ENCODE data around the gene FAM193A.
"Not testable (repeated sequence)": the region's sequence is repeated elsewhere in the genome, so short reads cannot be mapped to it uniquely, and the experiment has no call there.

The FAM193A gene

DNA sequence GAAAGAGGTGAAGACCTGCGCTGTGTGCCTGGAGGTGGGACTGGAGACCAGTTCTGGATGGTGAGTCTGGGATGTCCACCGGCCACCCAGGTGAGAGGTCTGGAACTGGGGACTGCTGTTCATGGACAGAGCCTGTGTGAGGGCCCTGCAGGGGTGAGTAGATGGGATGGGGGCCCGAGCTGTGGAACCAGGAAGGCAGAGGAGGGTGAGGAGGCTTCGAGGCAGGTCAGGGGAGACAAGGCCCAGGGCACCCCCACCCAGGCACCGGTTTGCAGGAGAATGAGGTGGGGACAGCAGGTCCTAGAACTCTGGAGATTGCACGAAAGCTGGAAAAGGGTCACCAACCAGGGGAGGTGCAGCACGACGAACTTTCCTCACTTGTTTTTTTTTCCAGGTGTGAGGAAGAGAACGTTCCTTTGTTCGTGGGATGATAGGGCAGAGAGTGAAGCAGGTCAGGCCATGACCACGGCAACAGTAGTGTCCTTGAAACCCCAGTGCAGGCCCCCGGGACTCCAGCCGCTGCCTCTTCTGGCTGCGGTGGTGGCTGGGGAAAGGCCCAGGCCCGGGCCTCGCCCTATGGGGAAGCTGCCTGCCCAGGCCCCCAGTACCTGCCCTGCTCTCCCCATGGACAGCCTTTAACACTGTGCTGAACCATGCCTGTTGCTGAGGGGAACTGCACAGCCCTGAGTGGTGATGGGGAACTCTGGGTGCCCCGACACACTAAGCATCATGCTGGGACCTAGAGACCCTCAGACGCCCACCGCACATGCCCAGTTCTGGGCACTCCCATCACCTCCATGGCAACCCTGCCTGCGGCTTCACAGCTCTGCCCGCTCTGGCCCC, 196.8 kb downstream of the FAM193A start:
- no peak for DNase-seq

GRCh38 chr4:2733844-2734574, 197.6 kb downstream of the FAM193A start:
- no peak for DNase-seq

DNA sequence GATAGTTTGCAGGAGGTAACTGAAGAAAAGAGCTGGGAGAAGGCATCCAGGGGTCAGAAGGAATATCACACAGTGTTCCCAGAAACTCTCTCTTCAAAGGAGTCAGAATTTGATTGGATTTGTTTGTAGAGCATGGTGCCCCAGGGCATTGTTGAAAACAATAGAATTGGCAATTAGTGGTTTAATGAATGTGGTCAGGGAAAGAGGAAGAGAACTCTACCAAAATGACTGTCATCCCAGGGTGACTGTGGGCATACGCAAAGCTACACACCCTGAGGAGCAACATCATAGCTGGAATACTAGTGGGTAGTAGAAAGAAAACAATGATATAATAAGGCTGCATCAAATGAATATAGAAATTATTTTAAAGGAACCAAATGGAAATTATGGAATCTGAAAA, 198.2 kb downstream of the FAM193A start:
- DNase-seq = peak; percentile 31 to 40

DNA sequence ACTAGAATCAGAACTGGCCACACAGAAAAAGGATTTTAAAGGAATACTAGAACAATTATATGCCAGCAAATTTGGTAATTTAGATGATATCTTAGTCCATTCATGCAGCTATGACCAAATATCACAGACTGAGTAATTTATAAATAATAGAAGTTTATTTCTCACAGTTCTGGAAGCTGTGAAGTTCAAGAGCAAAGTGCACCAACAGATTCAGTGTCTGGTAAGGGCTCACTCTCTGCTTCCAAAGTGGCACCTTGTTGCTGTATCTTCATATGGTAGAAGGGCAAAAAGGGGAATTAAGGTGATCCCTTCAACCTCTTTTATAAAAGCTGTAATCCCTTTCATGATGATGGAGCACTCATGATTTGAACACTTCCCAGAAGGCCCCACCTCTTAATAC, 199.4 kb downstream of the FAM193A start:
- no peak for DNase-seq

DNA sequence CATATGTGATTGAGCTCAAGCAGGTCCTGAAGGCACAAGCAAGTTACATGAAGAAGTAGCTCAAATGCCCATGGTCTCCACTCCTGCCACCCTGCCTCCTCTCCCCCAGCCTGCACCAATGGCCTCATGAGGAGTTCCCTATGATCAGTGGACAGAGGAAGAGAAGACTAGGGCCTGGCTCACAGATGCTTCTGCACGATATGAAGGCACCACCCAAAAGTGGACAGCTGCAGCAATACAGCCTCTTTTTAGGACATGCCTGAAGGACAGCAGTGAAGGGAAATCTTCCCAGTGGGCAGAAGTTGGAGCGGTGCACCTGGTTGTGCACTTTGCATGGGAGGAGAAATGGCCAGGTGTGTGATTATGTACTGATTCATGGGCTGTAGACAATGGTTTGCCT, 201.8 kb downstream of the FAM193A start:
- not testable (repeated sequence) for DNase-seq

- no peak for DNase-seq
Measured at GRCh38 chr4:2741626-2742025, 205.2 kb downstream of the FAM193A start.

DNA sequence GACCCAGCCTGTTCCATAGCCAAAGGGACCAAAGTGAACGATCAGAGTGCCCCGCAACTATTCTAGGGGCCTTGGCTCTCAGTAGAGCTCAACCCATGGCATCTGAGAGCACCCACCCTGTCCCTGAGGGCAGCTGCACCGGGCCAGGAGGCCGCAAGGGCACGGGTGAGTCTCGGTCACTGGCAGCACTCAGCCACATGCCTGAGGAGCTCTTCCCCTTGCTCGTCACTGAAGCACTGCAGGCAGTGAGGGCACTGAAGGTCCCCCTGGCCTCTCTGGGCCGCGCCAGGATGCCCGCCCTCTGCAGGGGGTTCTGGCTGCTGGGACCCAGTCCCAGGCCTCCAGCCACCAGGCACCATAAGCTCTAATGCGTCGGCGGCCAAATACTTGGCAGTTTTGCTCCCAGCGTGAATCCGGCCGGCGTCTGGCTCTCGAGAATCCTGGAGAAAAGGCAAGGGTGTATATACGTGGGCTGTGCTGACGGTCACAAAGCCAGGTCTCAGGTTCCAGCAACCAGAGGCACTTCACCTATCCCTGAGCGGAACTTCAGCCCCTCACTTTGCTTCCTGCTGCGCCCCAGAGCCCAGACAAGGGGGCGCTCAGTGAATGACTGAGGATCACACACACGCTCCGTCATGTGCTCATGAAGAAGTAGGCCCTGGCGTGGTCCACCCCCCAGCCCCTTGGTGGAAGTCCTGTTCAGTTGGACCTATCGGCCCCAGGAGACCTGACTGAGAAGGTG, 205.8 kb downstream of the FAM193A start:
- no peak for DNase-seq

- no peak for DNase-seq
Measured at GRCh38 chr4:2742823-2743517, 206.5 kb downstream of the FAM193A start.

GRCh38 chr4:2743518-2744445, 207.3 kb downstream of the FAM193A start:
- no peak for DNase-seq

GRCh38 chr4:2744576-2745270, 208.3 kb downstream of the FAM193A start:
- no peak for DNase-seq

DNA sequence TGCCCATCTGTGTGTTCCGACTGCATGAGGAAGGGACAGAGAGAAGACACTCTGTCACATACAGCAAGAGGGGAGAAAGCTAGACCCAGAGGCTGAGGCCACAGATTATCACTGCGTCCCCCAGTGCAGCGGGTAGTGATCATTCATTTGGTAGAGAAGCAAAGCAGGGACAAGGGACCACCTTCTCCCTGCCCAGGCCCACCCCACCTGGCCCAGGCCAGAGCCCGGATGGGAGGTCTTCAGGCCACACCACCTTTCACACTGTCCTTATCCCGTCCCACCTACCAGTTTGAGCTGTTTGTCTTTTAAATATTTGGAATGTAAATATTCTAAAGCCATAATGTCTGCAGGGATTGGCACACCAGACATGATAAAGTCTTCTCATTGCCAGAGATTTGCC, 209.1 kb downstream of the FAM193A start:
- no peak for DNase-seq

GRCh38 chr4:2745981-2746806, 209.7 kb downstream of the FAM193A start:
- DNase-seq = peak; percentile 90 to 98

- DNase-seq = no peak
Measured at GRCh38 chr4:2746891-2747695, 210.6 kb downstream of the FAM193A start.

- no peak for DNase-seq
Measured at GRCh38 chr4:2750719-2751605, 214.5 kb downstream of the FAM193A start.

- DNase-seq = no peak
Measured at GRCh38 chr4:2753436-2753835, 217.0 kb downstream of the FAM193A start.

GRCh38 chr4:2754848-2755819, 218.7 kb downstream of the FAM193A start:
- no peak for DNase-seq

All from inflammatory macrophage (primary cell).